Activated CD8-positive, alpha-beta memory T cell treated with anti-CD3 and anti-CD28 coated beads, Interleukin-2, amount 50 U/mL, for 4 hours (primary cell): ENCODE results near the gene RABAC1.
"Not testable (repeated sequence)": the region's sequence is repeated elsewhere in the genome, so short reads cannot be mapped to it uniquely, and the experiment has no call there.

Experiments
- DNase-seq: peaks from one replicate; pipeline ENCODE4 v3.0.0-alpha.2; 2020

RABAC1 gene

GRCh38 chr19:41944336-41944735 lies 14.8 kb downstream of the RABAC1 start:
- DNase-seq, result no peak

- DNase-seq, result no peak
Observed at GRCh38 chr19:41941410-41942202, 17.5 kb downstream of the RABAC1 start.

- DNase-seq, result no peak
Observed at GRCh38 chr19:41940731-41941409, 18.3 kb downstream of the RABAC1 start.

- DNase-seq, result peak; percentile 82
Observed at GRCh38 chr19:41939861-41940730, 19.0 kb downstream of the RABAC1 start.

GRCh38 chr19:41939209-41939608 lies 19.9 kb downstream of the RABAC1 start:
- not testable (repeated sequence) for DNase-seq

- DNase-seq, result no peak
Observed at GRCh38 chr19:41937525-41938468, 21.3 kb downstream of the RABAC1 start.

GRCh38 chr19:41936961-41937360 lies 22.2 kb downstream of the RABAC1 start:
- no peak for DNase-seq

- DNase-seq, result peak; percentile 68
Observed at GRCh38 chr19:41936416-41936850, 22.7 kb downstream of the RABAC1 start.

- no peak for DNase-seq
Observed at GRCh38 chr19:41935760-41936415, 23.2 kb downstream of the RABAC1 start.

GRCh38 chr19:41934849-41935374 lies 24.2 kb downstream of the RABAC1 start:
- DNase-seq, result peak; percentile 84

GRCh38 chr19:41933693-41934426 lies 25.3 kb downstream of the RABAC1 start:
- no peak for DNase-seq

- DNase-seq, result no peak
Observed at GRCh38 chr19:41932720-41933332, 26.3 kb downstream of the RABAC1 start.

GRCh38 chr19:41932259-41932719 lies 26.8 kb downstream of the RABAC1 start:
- no peak for DNase-seq

- no peak for DNase-seq
Observed at GRCh38 chr19:41930926-41931592, 28.1 kb downstream of the RABAC1 start.

GRCh38 chr19:41930322-41930722 lies 28.8 kb downstream of the RABAC1 start:
- peak; percentile 14 for DNase-seq

GRCh38 chr19:41929536-41930071 lies 29.5 kb downstream of the RABAC1 start:
- DNase-seq, result peak; percentile 16

- no peak for DNase-seq
Observed at GRCh38 chr19:41928754-41929535, 30.2 kb downstream of the RABAC1 start.

GRCh38 chr19:41928221-41928683 lies 30.9 kb downstream of the RABAC1 start, which contains the start of gene ERFL:
Gene ERFL (minus strand): TSS chr19:41928449. CDS start chr19:41912919, 15,530 bp downstream.
- DNase-seq, result peak; percentile 52
